GM23338 (cell line): Measurements from ENCODE around the gene SMYD3. TPM values are rescaled to one million over a fixed set of nuclear protein-coding genes. Genes with fewer than 3 reads are reported as not detected.

Experiments
- ATAC-seq: fragments of 200-7000 bp; cut with Tn5 transposase; 3 replicates; pipeline ENCODE4 v1.9.1; 2020
- DNase-seq: peaks from one replicate; pipeline ENCODE4 v3.0.0-alpha.2; 2015; ENCODE audit warnings: low spot score
- H2AFZ ChIP-seq: fragments of 200-600 bp; sonication (generic); 2 replicates; pipeline ENCODE4 v1.8.0; 2016; ENCODE audit warnings: antibody characterized with exemption, mild to moderate bottlenecking, moderate library complexity
- H3F3A ChIP-seq: fragments of 200-600 bp; sonication (generic); replicated peaks from 2 replicates; pipeline ENCODE4 v1.8.0; 2017; ENCODE audit warnings: antibody characterized with exemption, mixed run types, low read depth
- H3K27ac ChIP-seq: fragments of 200-600 bp; sonication (generic); 2 replicates; pipeline ENCODE4 v1.6.1; 2016; ENCODE audit warnings: low read depth
- H3K27me3 ChIP-seq: fragments of 200-600 bp; sonication (generic); 2 replicates; pipeline ENCODE4 v1.8.0; 2016; ENCODE audit warnings: mild to moderate bottlenecking, mixed run types, moderate library complexity; ENCODE audit not compliant: insufficient read depth
- H3K36me3 ChIP-seq: fragments of 200-600 bp; sonication (generic); 2 replicates; pipeline ENCODE4 v1.8.0; 2016; ENCODE audit warnings: mild to moderate bottlenecking; ENCODE audit not compliant: insufficient read depth
- H3K4me1 ChIP-seq: fragments of 200-600 bp; sonication (generic); 2 replicates; pipeline ENCODE4 v1.8.0; 2016; ENCODE audit warnings: mild to moderate bottlenecking, moderate library complexity; ENCODE audit not compliant: insufficient read depth
- H3K4me2 ChIP-seq: fragments of 200-600 bp; sonication (generic); 2 replicates; pipeline ENCODE4 v1.7.1; 2017; ENCODE audit warnings: mixed run types
- H3K4me3 ChIP-seq: fragments of 200-600 bp; sonication (generic); 2 replicates; pipeline ENCODE4 v1.6.1; 2016; ENCODE audit warnings: mixed run types
- H3K79me2 ChIP-seq: fragments of 200-600 bp; sonication (generic); replicated peaks from 2 replicates; pipeline ENCODE4 v1.8.0; 2017; ENCODE audit warnings: mild to moderate bottlenecking; ENCODE audit not compliant: insufficient read depth
- H3K9me2 ChIP-seq: fragments of 200-600 bp; sonication (generic); 2 replicates; pipeline ENCODE4 v1.8.0; 2017; ENCODE audit not compliant: insufficient read depth
- H4K20me1 ChIP-seq: fragments of 200-600 bp; sonication (generic); replicated peaks from 2 replicates; pipeline ENCODE4 v1.8.0; 2017; ENCODE audit warnings: mild to moderate bottlenecking; ENCODE audit not compliant: insufficient read depth
- H3K27ac Mint-ChIP-seq: 2 replicates; pipeline ENCODE4 v1.8.0; 2020; ENCODE audit warnings: inconsistent platforms, mild to moderate bottlenecking, moderate library complexity, mixed read lengths
- H3K27me3 Mint-ChIP-seq: 3 replicates; pipeline ENCODE4 v1.8.0; 2022; ENCODE audit warnings: low read depth, mild to moderate bottlenecking, moderate library complexity, mixed read lengths, inconsistent platforms; ENCODE audit not compliant: insufficient read depth, poor library complexity
- H3K36me3 Mint-ChIP-seq: 3 replicates; pipeline ENCODE4 v1.8.0; 2021; ENCODE audit warnings: low read depth, mild to moderate bottlenecking, inconsistent platforms, moderate library complexity, mixed read lengths
- H3K4me1 Mint-ChIP-seq: 3 replicates; pipeline ENCODE4 v1.8.0; 2020; ENCODE audit warnings: mild to moderate bottlenecking, inconsistent platforms, mixed read lengths
- H3K4me3 Mint-ChIP-seq: 3 replicates; pipeline ENCODE4 v1.8.0; 2021; ENCODE audit warnings: moderate library complexity, mild to moderate bottlenecking, inconsistent platforms, mixed read lengths
- H3K9me3 Mint-ChIP-seq: 3 replicates; pipeline ENCODE4 v1.8.0; 2020; ENCODE audit warnings: moderate library complexity, mild to moderate bottlenecking, inconsistent platforms, mixed read lengths
- CTCF ChIP-seq, 2 experiments: fragments of 200-600 bp in 1 of 2; sonication (generic) in 1 of 2; conservative IDR thresholded peaks; 2 replicates each; pipeline versions ENCODE4 v1.5.1 to v1.6.1; 2016 to 2017; ENCODE audit warnings: antibody characterized with exemption in 2 of 2, low read depth in 2 of 2, mild to moderate bottlenecking in 2 of 2, moderate library complexity in 1 of 2
- EZH2 ChIP-seq: fragments of 200-600 bp; sonication (generic); IDR thresholded peaks from one replicate; pipeline ENCODE4 v1.8.0; 2017; ENCODE audit warnings: antibody characterized with exemption, mild to moderate bottlenecking, low read depth; ENCODE audit not compliant: unreplicated experiment
- EZH2phosphoT487 ChIP-seq: fragments of 200-600 bp; sonication (generic); IDR thresholded peaks from one replicate; pipeline ENCODE4 v1.8.1; 2018; ENCODE audit warnings: antibody characterized with exemption; ENCODE audit not compliant: unreplicated experiment
- JUNB ChIP-seq: IDR thresholded peaks from one replicate; pipeline ENCODE4 v1.6.1; 2016; ENCODE audit warnings: antibody characterized with exemption; ENCODE audit not compliant: unreplicated experiment
- STAT1 ChIP-seq: IDR thresholded peaks from one replicate; pipeline ENCODE4 v1.6.1; 2016; ENCODE audit warnings: antibody characterized with exemption; ENCODE audit not compliant: unreplicated experiment
- ZNF114 ChIP-seq: fragments of 250-450 bp; sonication (Bioruptor Pico); IDR thresholded peaks from 2 replicates; pipeline ENCODE4 v1.5.0; 2020; ENCODE audit warnings: mild to moderate bottlenecking, moderate library complexity
- polyA plus RNA-seq: library from polyadenylated mRNA; unstranded; fragments of >200 nt; fragmentation: Nextera tagmentation; extraction: Ambion mirVana; gene quantifications from 2 replicates; pipeline ENCODE4 v1.2.1, GENCODE V29; 2016
- total RNA-seq: library from RNA; depleted of rRNA; stranded (reverse); fragments of >200 nt; shearing (Covaris generic); gene quantifications from 2 replicates; pipeline ENCODE4 v1.2.3, GENCODE V29; 2014
- TF ChIP-seq, protein P1 (sequence below): fragments of 250-450 bp; sonication (Bioruptor Pico); IDR thresholded peaks from 2 replicates; pipeline ENCODE4 v1.5.0; 2020; ENCODE audit warnings: mild to moderate bottlenecking, moderate library complexity

SMYD3 gene
- total and polyA plus RNA-seq, 2 experiments from 2014 or later, result 31.8 to 34.4 TPM

DNA sequence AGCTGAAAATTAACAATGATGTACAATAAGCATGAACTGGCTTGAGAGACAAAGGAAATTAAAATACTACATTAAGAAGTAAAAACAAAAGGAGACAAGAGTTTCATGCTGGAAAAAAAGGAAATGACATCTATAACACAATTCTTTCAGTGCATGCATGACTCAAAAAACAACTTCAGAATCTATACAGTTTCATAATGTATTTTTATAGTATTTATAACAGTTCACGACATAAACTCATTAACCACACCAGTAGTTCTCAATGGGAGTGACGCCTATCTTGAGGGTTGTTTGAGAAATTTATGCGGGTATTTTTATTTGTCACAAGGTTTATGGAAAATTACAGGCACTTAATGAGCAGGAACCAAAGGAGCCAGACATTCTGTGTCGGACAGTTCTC, 168.5 kb downstream of the SMYD3 start:
- Mint-ChIP-seq H3K36me3 (no peaks in the 10 kb centered on the region), H3K27me3 (no peaks in the 10 kb centered on the region), H3K4me3 (no peak overlapping the region), H3K27ac (no peak overlapping the region; the same call in 1 of the 2 replicates), H3K9me3 (no peaks in the 10 kb centered on the region), H3K4me1 (no peaks in the 10 kb centered on the region)
- no peaks in the 10 kb centered on the region; the same call in 1 of the 2 replicates for H3K9me2 ChIP-seq
- DNase-seq (no peak), ATAC-seq (no peak)
- no peak overlapping the region for H2AFZ ChIP-seq
- no peak overlapping the region for H3K27ac ChIP-seq
- no peak overlapping the region for H3K4me2 ChIP-seq
- H3K4me3 ChIP-seq, result no peak overlapping the region
- TF ChIP-seq CTCF (conservative IDR thresholded peaks at IDR 0.05; ENCODE audit: low read depth in 2 of 2) (no peak), STAT1 (no peak), EZH2phosphoT487 (no peak), ZNF114 (CRISPR knock-in tag) (no peak), JUNB (no peak), EZH2 (no peak)
- TF ChIP-seq, protein P1, sequence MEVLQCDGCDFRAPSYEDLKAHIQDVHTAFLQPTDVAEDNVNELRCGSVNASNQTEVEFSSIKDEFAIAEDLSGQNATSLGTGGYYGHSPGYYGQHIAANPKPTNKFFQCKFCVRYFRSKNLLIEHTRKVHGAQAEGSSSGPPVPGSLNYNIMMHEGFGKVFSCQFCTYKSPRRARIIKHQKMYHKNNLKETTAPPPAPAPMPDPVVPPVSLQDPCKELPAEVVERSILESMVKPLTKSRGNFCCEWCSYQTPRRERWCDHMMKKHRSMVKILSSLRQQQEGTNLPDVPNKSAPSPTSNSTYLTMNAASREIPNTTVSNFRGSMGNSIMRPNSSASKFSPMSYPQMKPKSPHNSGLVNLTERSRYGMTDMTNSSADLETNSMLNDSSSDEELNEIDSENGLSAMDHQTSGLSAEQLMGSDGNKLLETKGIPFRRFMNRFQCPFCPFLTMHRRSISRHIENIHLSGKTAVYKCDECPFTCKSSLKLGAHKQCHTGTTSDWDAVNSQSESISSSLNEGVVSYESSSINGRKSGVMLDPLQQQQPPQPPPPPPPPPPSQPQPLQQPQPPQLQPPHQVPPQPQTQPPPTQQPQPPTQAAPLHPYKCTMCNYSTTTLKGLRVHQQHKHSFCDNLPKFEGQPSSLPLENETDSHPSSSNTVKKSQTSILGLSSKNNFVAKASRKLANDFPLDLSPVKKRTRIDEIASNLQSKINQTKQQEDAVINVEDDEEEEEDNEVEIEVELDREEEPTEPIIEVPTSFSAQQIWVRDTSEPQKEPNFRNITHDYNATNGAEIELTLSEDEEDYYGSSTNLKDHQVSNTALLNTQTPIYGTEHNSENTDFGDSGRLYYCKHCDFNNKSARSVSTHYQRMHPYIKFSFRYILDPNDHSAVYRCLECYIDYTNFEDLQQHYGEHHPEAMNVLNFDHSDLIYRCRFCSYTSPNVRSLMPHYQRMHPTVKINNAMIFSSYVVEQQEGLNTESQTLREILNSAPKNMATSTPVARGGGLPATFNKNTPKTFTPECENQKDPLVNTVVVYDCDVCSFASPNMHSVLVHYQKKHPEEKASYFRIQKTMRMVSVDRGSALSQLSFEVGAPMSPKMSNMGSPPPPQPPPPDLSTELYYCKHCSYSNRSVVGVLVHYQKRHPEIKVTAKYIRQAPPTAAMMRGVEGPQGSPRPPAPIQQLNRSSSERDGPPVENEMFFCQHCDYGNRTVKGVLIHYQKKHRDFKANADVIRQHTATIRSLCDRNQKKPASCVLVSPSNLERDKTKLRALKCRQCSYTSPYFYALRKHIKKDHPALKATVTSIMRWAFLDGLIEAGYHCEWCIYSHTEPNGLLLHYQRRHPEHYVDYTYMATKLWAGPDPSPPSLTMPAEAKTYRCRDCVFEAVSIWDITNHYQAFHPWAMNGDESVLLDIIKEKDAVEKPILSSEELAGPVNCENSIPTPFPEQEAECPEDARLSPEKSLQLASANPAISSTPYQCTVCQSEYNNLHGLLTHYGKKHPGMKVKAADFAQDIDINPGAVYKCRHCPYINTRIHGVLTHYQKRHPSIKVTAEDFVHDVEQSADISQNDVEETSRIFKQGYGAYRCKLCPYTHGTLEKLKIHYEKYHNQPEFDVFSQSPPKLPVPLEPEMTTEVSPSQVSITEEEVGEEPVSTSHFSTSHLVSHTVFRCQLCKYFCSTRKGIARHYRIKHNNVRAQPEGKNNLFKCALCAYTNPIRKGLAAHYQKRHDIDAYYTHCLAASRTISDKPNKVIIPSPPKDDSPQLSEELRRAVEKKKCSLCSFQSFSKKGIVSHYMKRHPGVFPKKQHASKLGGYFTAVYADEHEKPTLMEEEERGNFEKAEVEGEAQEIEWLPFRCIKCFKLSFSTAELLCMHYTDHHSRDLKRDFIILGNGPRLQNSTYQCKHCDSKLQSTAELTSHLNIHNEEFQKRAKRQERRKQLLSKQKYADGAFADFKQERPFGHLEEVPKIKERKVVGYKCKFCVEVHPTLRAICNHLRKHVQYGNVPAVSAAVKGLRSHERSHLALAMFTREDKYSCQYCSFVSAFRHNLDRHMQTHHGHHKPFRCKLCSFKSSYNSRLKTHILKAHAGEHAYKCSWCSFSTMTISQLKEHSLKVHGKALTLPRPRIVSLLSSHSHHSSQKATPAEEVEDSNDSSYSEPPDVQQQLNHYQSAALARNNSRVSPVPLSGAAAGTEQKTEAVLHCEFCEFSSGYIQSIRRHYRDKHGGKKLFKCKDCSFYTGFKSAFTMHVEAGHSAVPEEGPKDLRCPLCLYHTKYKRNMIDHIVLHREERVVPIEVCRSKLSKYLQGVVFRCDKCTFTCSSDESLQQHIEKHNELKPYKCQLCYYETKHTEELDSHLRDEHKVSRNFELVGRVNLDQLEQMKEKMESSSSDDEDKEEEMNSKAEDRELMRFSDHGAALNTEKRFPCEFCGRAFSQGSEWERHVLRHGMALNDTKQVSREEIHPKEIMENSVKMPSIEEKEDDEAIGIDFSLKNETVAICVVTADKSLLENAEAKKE, result no peak
- no peaks in the 10 kb centered on the region for H3K36me3 ChIP-seq
- H3K4me1 ChIP-seq, result no peaks in the 10 kb centered on the region
- no peaks in the 10 kb centered on the region for H3F3A ChIP-seq
- no peaks in the 10 kb centered on the region for H3K79me2 ChIP-seq
- H4K20me1 ChIP-seq, result no peaks in the 10 kb centered on the region
- no peaks in the 10 kb centered on the region for H3K27me3 ChIP-seq
